OCI-M2 (cell line): ENCODE data around the gene C1orf167.

Experiments used
- DNase-seq: peaks from one replicate; lab custom pipeline; 2025; ENCODE audit not compliant: unreplicated experiment; lab: John Stamatoyannopoulos, UW

Gene C1orf167

DNA sequence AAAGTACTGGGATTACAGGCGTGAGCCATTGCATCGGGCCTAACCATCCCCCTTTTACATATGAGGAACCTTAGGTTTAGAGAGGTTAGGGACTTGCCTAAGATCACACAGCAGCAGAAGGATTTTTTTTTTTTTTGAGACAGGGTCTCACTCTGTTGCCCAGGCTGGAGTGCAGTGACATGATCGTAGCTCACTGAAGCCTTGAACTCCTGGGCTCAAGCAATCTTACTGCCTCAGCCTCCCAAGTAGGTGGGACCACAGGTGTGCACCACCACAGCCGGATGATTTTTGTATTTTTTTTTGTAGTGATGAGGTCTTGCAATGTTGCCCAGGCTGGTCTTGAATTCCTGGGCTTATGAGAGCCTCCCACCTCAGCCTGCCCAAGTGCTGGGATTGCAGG, 2.2 kb upstream of the C1orf167 start:
- no peak for DNase-seq

DNA sequence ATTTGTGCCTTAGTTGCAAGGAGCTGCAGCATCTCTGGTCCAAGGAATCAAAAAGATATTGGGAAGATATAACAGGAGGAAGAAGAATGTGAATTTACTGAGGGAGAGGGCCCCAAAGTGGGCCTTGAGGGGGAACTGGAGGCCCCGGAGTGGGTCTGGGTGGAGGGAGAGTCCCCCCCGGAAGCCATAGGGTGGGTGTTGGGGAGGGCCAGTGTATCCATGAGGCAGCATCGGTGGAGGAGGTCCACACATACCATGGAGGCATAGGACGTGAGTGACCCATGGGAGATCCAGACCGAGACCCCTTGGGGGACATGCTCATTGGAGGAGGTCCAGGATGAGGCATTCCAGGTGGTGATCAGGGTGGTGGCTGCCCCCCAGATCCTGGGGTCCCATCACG, 708 bp upstream of the C1orf167 start:
- no peak for DNase-seq

- no peak for DNase-seq
These were observed 2.1 kb downstream of the C1orf167 start for GRCh38 chr1:11764115-11764514.

DNA sequence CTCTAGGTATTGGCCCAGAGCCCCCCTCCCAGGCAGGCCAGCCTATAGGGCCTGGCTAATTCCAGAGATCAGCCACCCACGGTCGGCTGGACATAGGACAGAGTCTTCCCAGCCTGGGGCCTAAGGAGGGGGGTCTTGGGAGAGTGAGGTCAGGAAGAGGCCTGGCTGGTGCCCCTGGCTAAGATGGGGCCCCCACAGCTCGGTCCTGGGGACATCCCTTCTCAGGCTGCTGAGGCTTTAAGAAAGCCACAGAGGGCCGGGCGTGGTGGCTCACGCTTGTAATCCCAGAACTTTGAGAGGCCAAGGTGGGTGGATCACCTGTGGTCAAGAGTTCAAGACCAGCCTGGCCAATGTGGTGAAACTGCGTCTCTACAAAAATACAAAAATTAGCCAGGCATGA, 2.5 kb downstream of the C1orf167 start:
- no peak for DNase-seq

DNA sequence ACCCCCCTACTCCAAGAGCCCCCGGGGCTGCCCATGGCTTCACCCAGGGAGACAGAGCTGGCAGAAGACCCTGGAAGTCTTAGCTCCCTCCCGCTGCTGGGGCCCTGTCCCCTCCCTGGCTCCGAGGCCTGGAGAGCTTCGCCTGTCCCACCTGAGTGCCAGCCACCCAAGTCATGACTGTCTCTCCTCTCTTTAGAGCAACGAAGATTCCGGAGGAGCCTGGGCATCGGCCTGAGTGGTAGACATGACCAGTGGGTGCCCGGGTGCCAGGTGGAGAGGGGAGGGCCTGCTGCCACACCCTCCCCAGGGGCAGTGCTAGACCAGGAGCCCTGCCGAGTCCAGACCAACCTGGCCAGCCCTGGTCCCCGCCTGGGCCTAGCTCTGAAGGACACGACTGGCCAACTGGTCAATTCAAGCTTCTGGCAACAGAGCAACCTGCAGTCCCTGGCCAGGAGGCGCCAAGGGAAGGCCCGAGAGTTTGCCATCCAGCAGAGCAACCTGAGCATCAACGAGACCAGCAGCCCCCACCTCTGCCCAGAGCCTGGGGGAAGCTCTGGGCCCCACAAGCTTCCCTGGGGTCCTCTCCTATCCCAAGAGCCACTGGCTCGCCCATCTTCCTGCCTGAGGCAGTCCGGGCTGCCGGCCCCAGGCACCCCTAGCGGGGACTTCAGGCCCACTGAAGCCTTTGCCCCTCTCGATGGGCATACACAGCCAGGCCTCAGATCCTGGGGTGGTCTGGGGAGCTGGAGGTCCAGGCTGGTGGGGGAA, 3.9 kb downstream of the C1orf167 start:
- no peak for DNase-seq

GRCh38 chr1:11766429-11766776, 4.4 kb downstream of the C1orf167 start:
- no peak for DNase-seq

- no peak for DNase-seq
These were observed 6.1 kb downstream of the C1orf167 start for GRCh38 chr1:11767922-11768704.

- no peak for DNase-seq
These were observed 6.8 kb downstream of the C1orf167 start for GRCh38 chr1:11768821-11769220.

DNA sequence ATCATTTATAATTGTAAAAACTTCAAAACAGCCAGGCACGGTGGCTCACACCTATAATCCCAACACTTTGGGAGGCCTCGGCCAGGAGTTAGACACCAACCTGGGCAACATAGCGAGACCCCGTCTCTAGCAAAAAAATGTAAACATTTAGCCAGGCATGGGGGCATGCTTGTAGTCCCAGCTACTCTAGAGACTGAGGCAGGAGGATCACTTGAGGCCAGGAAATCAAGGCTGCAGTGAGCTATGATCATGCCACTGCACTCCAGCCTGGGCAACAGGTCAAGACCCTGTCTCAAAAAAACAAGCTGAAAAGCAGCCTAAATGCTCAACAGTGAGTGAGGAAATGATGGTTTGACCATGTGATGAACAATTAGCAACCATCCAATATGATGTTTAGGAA, 7.3 kb downstream of the C1orf167 start:
- DNase-seq: no peak

DNA sequence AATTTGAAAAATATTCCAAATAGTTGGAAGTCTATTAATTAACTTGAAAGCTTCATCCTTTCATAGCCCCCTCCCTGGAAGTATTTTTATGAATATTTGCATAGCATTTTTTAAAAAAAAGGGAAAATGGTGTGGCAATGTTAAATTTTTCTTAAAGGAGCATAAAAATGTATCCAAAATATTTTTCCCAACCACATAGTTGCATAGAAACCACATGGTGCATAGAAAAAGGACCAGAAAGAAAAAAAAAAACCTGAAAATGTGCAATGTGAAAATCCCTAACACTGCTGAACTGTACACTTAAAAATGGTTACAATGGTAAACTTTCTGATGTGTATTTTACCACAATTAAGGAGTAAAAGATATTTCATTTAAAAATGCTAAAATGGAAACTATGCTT, 8.0 kb downstream of the C1orf167 start:
- no peak for DNase-seq

GRCh38 chr1:11771481-11772043, 9.6 kb downstream of the C1orf167 start:
- no peak for DNase-seq

GRCh38 chr1:11772458-11772857, 10.5 kb downstream of the C1orf167 start:
- no peak for DNase-seq

DNA sequence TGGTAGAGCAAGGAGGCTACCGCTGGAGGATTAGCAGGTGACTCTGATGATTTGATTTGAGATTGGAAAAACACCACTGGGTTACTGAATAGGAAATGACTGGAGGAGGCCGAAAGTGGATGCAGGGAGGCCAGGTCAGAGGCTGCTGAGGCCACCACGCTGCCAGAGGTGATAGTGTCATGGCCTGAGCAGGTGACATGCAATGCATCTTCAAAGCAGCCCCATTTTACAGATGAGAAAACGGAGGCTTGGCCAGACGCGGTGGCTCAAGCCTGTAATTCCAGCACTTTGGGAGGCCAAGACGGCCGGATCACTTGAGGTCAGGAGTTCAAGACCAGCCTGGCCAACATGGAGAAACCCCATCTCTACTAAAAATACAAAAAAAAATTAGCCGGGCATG, 12.8 kb downstream of the C1orf167 start:
- no peak for DNase-seq

- DNase-seq: no peak
These were observed 15.8 kb downstream of the C1orf167 start for GRCh38 chr1:11777658-11778322.

- no peak for DNase-seq
These were observed 16.3 kb downstream of the C1orf167 start for GRCh38 chr1:11778336-11778735.

DNA sequence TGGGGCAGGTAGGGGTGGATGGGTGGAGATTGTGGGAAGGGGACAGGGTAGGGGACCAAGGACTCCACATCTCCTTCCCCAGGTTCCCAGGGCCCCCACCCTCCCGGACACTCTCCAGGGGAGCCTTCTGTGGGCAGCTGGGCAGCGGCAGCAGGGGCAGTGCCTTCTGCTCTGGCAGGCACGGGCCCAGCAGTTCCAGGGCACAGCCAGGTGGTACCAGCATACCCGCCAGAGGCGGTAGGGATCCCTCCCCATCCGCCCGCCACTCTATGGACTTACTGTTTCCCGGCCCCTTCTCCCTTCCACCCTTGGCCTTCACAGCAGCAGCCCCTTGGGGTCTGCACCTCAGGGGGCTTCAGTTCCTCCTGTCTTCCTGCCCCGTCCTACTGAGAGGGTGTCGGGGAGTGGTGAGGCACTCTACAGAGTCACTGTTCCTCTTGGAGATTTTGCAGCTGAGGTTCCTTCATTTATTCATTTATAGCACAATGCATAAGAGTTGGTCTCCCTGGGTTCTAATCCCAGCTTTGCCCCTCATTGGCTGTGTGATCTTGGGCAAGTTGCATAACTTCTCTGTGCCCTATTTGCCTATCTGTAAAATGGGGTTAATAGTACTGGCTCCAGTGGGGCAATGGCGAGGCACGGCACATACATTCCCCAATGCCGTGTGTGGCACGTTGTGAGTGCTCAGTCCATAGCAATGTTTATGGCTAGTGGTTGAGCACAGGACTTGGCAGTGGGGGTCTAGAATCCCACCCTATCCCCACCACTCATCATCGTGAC, 17.0 kb downstream of the C1orf167 start:
- DNase-seq: no peak

- DNase-seq: no peak
These were observed 17.9 kb downstream of the C1orf167 start for GRCh38 chr1:11779715-11780379.

DNA sequence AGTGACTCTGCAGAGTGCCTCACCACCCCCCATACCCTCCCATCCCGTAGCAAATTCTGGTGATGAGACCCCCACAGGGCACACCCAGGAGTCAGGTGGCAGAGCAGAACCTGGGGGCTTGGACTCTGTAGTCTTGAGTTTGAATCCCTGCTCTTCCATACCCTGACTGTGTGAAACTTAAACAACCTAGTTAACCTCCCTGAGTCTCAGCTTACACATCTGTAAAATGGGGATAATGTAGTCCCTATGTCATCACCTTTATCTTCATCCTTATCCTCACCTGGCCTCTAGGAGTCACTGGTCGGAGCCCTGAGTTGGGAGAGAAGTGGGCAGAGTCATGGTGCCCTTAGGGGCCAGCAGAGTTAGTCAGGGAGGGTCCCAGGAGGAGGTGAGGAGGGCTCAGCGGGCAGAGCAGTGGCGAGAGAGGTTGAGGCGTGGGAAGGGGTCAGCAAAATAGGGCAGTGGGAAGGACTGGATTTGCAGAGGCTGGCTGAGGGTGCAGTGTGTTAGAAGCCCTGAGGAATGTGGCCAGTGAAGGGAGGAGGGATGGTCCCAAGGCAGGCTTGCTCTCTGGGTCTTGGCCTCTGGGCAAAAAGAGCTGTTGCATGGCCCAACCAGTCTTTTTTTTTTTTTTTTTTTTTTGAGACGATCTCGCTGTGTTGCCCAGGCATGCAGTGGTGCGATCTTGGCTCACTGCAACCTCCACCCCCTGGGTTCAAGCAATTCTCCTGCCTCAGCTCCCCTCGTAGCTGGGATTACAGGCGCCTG, 18.6 kb downstream of the C1orf167 start:
- no peak for DNase-seq

DNA sequence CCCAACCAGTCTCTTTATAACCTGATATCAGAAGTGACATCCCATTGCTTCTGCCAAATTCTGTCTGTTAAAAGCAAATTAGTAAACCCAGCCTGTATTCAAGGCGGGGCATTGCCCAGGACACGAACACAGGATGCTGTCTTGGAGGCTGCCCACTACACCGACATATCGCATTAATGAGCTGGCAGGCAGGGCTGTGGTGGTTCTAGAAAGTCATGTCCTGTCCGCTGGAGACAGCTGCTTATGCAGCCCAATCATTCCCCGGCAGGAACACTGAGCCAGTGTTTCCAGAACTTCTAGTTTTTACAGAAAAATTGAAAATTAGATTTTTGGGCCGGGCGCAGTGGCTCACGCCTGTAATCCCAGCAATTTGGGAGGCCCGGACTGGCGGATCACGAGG, 19.3 kb downstream of the C1orf167 start:
- DNase-seq: no peak
